Stimulated activated CD8-positive, alpha-beta memory T cell treated with anti-CD3 and anti-CD28 coated beads, Interleukin-7, amount 100 ng/mL, for 24 hours (primary cell): ENCODE measurements around the gene POLR2C.
A peak's percentile ranks its signal among the peaks of the same experiment; 100 is the strongest.
"Not testable (repeated sequence)": the region's sequence is repeated elsewhere in the genome, so short reads cannot be mapped to it uniquely, and the experiment has no call there.

Experiments
- DNase-seq: peaks from one replicate; pipeline ENCODE4 v3.0.0-alpha.2; 2020; ENCODE audit warnings: low read depth

The POLR2C gene

DNA sequence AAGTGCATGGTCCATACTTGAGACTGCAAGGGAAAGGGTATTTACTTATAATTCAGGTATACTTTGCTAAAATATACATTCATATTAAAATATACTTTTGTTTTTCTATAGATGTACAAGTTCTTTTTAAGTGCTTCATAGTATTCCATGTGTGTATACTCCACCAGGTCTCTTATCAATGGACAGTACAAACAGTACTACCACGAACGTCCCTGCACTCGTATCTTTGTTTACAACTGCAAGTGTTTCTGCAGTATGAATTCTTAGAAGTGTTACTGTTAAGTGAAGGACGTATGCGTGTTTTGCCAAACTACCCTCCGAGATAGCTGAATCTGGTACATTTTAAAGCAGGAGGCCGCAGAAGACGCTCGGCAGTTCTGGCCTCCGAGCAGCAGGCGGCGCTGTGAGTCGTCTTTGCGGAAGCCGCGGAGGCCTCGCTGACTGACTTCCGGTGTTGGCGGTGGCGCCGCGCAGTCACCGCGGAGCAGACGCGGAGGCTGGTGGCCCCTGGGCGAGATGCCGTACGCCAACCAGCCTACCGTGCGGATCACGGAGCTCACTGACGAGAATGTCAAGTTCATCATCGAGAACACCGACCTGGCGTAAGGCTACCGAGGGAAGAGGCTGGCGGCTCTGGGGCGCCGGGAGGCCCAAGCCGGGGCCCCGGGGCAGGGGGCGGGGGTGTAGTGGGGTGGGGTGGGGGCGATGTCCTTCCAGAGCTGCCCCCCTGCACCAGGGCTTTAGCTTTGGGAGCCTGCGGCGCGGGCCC lies at the start of gene POLR2C:
Gene POLR2C (plus strand): TSS at position 471 of the 769 bp plus-strand sequence. CDS start 46 bp downstream, at position 517.
- DNase-seq, result peak; percentile 88

DNA sequence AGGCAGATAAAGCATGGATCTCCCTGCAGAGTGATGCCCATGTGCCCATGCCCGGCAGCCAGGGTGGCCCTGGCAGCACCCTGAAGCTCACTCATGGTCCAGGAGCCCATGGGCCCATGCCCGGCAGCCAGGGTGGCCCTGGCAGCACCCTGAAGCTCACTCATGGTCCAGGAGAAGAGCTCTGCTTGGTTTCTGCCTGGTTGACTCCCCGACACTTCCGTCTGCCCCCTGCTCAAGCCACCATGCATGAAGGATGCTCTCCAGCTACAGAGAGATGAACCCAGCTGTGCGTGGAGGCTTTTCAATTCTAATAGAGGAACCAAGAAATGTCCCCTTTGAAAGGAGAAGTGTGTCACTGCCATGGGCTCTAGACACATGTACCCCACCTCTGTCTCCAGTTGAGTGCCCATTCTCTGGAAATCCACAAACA lies 49.2 kb upstream of the POLR2C start:
- DNase-seq, result no peak

DNA sequence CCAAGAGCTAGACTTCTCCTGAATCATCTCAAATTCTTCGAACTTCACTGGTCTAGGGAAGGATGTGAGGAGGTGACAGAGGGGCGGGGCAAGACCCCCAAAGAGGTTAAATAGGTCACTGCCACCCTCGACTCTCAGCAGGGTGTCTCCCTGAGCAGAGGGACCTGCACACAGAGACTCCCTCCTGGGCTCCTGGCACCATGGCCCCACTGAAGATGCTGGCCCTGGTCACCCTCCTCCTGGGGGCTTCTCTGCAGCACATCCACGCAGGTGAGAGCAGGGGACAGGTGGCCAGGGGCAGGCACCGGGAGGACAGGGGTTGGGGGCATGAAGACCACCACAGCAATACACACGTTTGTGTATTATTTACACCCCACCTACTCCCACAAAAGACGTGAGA lies 48.7 kb upstream of the POLR2C start:
- DNase-seq, result no peak

DNA sequence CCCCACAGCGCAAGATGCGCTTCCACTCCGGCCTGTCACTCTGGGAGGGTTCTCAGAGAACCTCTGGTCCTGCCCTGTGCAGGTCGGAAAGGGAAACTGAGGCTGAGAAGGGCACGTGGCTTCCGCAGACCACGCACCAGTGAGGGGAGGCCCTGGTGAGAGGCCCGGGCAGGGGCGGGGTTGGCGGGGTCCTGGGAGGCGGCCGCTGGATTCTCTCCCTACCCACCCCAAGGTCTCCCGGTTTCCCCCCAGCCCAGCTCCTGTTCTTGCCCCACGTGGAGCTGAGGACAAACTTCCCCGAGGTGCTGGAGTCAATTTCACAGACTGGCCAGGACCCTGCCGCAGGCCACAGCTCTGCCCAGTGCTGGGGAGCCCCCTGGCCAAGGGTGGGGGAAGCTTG lies 46.4 kb upstream of the POLR2C start:
- no peak for DNase-seq

DNA sequence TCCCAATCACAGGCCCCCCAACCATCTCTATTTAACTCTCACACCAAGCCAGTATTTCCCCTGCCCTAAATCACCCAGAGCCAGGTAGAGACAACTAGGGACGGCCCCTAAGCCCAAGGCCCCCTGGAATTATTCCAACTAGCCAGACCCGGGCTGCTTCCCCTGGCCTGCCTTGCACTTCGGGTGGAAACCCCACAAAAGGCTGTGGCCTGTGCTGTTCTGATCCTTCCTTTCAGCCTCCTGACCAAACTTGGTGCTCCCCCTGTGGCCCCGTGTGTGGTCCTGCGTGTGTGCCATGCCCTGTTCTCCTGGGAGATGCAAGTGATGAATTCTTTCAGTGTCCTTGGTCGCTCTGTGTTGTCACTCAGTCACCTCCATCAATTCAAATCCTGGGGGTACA lies 43.0 kb upstream of the POLR2C start:
- no peak for DNase-seq

DNA sequence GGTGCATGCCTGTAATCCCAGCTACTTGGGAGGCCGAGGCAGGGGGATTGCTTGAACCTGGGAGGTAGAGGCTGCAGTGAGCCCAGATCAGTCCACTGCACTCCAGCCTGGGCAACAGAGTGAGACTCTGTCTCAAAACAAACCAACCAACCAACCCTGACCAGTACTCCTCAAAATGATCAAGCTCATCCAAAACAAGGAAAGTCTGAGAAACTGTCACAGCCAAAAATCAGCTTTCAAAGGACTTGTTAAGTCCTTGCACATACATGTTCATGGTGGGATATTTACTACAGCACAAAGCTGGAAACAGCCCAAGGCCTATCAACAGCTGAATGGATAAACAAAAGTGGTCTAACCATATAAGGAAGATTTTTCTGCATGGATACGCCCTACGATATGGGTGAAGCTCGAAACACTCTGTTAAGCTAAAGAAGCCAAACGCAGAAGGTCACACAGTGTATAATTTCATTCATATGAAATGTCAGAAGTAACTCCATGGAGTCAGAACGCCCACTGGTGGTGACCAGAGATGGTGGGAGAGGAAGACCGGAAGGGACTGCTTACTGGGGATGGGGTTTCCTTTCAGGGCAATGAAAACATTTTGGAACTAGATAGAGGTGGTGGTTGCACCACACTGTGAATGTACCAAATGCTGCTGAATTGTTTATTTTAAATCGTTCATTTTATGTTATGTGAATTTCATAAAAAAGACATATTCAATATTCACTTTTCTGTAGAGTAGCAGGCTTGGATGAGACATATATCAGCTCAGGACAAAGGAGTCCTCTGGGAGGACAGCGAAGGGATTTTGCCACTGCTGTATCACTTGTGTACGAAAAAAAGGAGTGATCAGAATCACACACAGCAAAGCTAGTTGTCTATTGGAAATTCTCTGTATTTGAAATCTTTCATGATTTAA lies 40.2 kb upstream of the POLR2C start:
- no peak for DNase-seq

DNA sequence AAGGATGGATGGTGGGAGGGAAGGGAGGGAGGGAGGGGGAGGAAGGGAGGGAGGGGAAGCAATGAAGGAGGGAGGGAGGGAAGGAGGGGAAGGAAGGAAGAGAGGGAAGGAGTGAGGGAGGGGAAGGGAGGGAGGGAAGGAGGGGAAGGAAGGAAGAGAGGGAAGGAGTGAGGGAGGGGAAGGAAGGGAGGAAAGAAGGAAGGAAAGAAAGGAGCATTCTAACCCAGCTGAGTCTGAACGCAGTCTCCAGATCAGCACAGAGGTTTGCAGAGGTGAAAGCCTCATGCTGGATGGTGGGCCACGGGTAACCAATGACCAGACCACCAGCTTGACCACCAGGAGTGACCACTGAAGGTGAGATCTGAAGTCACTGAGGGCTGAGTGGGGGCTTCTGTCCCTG lies 39.3 kb upstream of the POLR2C start:
- no peak for DNase-seq

DNA sequence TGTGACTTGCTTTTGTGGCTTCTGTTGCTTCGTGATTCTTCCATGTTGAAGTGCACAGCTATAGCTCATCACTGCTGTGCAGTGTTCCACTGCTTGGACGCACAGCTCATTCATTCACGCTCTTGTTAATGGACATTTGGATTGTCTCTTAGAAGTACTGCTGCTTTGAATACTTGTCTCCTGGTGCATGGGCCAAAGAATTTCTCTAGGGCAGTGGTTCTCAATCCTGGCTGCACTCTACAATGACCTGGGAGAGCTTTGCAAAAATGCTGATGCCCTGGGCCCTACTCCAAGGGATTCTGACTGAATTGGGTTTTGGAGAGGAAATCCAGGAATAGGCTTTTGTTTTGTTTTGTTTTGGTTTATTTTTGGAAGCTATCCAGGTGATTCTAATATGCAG lies 37.9 kb upstream of the POLR2C start:
- no peak for DNase-seq

DNA sequence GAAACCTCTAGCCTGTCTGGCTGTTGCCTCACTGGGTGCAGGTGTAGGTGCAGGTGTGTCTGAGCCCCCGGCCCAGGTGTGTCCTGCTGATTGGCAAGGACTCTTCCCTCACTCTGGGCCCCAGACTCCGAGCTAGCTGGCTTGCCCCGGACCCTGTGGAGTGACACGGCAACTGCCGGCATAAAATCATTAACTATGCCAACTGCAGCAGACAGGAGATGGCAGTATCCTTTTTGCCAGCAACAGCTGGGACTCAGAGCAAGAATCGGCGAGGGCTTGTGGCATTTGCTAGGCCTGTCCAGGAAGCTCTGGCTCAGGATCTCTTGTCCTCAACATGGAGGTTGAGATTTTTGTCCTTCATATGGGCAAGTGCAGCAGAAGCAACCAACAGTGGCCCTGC lies 36.1 kb upstream of the POLR2C start:
- no peak for DNase-seq

DNA sequence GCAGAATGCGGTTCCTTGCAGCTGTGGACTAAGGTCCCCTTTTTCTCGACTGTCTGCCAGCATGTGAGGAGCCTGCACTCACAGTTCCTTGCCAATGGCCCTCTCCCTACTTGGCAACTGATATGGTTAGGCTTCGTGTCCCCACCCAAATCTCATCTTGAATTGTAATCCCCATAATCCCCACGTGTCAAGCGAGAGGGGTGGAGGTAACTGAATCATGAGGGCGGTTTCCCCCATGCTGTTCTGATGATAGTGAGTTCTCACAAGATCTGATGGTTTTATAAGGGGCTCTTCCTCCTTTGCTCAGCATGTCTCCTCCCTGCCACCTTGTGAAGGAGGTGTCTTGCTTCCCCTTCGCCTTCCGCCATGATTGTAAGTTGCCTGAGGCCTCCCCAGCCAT lies 35.2 kb upstream of the POLR2C start:
- no peak for DNase-seq

DNA sequence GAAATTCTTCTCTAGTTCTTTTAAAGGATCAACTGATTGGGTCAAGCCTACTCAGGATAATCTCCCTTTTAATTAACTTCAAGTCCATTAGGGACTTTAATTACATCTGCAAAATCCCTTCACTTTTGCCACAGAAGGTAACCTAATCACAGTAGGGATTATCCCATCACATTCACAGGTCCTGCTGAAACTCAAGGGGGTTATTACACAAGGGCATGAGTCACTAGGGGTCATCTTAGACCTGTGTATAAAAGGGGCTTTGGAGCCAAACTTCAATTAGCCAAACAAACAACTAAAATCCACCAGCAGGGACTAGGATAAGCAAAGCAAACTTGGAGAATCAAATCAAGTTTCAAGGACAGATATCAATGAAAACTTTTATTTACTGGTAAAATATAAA lies 34.7 kb upstream of the POLR2C start:
- no peak for DNase-seq

DNA sequence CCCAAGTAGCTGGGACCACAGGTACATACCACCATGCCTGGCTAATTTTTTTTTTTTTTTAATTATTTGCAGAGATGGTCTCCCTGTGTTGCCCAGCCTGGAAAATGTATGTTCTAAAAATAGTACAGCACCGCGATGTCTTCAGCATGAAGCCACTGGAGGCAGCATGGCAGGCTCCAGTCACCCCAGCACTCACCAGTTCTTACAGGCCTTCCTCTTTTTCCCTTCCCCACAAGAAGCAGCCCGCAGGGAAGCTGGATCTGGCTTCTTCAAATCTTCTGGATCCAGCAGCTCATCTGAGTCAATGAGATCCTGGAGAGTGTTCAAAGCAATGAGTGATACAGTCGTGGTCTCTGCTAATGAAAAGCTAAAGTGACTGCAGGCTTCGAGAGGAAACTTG lies 31.5 kb upstream of the POLR2C start:
- DNase-seq, result no peak

DNA sequence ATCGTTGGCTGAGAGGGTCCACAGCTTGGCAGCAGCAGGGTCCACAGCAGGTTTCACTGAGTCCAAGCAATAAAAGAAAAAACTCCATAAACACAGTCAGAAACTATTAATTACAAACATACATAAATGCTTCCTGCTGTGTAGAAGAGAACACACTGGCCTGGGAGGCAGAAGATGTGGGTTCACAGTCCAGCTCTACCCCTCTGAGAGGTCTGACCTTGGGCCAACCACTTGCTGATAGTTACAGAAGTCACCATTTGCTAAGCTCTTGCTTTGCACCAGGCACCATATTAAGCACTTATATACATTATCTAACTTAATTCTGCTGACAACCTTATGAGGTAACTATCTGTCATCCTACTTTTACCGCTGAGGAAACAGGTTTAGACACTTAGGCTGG lies 30.0 kb upstream of the POLR2C start:
- no peak for DNase-seq

DNA sequence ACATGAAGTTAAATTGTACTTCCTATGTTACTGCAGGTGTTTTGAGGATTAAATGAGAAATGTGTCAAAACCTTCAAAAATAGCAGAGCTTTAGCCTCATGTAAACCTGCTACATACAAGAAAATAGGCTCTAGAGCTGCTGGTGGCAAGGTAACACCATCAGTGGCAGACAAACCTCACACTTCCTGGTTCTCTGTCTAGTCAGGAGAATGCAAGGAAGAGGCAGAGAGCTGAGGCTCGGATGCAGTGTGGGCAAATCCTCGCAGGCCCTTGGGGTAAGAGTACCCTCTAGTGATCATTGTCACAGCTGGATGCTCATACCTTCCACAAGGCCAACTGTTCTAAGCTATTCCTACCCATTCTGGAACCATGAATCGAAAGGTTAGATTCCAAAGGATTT lies 29.5 kb upstream of the POLR2C start:
- no peak for DNase-seq

DNA sequence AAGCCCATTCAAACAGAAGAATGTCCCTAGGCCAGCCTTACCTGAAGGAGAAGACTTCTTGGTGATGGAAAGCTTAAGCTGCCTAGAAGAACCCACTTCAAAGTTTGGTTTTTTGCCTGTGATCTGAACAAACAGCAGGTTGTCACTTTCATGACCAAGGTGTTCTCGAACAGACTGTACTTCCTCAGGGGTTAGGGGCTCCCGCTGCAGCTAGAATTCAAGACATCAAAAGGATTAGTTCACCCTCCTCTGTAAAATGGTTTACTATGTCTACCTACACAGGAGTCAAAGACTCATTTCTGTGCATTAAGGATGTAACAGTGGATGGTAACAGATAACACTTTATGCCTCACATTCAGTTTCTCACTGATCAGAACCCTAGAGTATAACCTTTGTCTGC lies 28.5 kb upstream of the POLR2C start:
- no peak for DNase-seq

DNA sequence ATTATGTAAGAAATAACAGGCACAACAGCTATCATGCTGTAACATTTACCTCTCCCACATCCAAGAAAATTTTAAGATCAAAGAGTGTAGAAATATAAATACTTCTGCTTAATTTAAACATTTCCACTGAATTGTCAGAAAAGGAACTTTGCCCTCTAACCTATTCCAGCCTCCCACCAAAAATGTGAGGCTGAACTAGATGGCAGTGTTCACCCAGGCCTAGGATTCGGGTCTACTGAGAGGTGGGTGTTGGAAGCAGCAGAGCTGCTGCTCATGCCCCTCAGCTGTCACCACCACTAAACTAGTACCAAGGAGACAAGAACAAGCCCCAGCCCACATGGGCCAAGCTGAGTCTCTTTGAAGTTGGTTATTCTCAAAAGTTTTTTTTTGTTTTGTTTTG lies 26.6 kb upstream of the POLR2C start:
- no peak for DNase-seq

DNA sequence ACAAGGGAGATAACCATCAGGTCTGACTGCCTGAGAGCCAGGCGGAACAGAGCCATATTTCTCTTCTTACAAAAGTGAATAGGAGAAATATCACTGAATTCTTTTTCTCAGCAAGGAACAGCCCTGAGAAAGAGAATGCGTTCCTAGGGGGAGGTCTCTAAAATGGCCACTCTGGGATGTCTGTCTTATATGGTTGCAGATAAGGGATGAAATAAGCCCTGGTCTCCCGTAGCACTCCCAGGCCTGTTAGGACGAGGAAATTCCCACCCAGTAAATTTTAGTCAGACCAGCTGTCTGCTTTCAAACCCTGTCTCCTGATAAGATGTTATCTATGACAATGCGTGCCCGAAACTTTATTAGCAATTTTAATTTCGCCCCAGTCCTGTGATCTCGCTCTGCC lies 22.5 kb upstream of the POLR2C start:
- DNase-seq, result not testable (repeated sequence)

DNA sequence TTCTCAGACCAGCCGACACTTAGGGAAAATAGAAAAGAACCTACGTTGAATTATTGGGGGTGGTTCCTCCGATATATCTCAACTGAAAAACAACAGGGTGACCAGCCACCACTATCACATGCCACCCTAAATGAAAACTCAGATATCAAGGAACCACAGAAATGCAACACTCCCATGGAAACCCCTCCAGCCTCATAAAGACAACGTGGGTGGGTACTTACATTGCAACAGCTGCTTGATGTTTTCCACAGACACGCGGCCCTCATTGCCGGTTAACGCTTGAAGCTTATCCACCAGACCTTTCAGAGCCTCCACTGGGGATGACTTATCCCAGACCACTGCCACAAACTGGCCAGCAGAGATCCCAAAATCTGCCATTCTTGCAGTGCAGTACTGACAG lies 21.9 kb upstream of the POLR2C start:
- DNase-seq, result not testable (repeated sequence)

DNA sequence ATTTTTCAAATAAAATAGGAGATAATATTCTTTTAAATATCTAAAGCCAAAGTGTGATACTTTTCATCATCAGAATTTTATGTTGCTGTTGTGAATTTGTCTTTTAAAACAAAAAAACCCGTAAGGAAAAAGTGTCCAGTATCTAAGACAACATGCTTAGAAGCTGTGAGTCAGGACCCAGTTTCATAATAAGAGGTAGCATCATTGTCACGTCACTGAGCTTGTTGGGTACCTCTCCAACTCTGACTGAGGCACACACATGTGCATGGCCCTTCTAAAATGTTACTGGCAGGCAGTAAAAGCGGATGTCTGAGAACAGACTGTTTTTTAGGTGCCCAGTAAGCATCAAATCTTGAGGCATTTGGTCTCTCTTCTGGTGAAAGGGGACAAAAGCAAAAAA lies 17.8 kb upstream of the POLR2C start:
- no peak for DNase-seq

DNA sequence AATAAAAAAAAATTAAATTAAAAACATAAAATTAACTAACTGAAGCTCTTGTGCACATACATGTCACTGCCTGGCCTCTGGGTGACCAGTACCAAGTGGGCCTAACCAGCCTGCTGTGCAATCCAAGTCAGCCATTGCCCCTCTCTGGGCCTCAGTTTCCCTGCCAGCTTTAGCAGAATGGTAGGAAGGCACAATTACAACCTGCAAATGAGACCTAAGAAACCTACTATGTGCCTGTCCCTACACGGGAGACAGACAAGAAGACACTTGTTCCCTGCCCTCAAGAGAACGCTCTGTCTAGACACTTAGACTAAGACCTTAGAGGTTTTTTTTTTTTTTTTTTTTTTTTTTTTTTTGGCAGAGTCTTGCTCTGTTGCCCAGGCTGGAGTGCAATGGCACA lies 17.0 kb upstream of the POLR2C start:
- DNase-seq, result no peak

DNA sequence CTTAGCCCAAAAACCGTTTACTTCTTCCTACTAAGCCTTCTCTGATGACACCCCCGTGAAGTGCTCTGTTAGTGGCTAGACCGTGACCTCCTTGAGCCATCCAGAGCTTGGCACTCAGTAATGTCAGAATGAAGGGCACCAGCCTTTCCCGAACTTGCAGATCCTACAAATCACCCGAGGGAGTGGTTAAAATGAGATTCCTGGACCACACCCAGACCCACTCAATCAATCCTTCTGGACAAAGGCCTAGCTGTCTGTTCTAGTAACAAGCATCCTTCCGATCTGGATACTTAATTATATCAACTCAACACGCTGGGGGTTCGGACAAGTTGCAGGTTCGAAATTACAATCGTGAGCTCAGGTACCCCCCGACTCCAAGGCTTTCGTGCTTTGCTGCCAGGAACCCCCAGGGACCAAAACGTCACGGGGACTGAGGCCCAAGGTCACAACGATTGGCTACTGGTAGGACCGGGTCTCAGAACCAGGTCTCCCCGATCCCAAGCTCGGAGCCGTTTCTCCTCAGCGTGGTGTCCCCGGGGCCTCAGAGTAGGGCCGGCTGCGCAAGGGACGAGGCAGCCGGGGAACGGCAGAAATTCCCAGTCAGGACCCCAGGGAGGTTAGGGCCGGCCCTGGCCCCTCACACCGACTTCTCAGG lies 15.8 kb upstream of the POLR2C start:
- no peak for DNase-seq

DNA sequence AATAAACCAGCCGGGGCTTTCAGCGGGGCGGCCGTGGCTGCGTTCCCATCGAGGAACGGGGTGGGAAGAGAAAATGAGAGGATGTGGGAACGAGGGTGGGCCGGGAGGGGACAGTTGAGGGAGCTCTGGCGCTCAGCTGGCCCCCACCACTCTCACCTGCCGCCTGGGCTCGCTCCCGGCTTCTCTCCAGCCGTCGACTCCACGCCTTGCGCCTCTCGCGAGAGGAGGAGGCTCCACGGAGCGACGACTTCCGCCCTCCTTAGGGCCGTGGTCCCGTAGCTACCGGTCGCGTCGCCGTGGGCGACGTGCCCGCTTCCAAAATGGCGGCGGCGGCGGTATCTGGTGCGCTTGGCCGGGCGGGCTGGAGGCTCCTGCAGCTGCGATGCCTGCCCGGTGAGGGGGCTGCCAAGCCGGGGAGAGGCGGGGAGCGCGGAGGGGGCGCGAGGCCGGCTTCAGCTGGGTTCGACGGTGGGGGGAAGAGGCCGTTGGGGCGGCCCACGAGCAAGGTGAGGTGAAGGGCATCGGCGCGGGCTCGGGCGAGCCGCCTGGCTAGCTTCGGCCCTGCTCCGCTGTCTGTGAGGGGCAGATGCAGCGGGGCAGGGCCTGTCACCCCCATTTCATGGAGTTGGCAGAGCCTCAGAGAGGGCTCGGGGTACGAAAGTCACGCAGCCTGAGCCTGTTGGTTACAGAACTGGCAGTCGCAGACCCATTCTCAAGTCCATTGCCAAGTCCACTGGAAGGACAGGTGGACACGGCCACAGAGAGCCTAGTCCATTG lies 15.1 kb upstream of the POLR2C start, which contains the start of the genes CIAPIN1 and COQ9:
Gene CIAPIN1 (minus strand): TSS at position 200 of the 777 bp plus-strand sequence. CDS start 6,457 bp downstream, outside the sequence.
Gene COQ9 (plus strand): TSS at position 294 of the 777 bp plus-strand sequence. CDS start 27 bp downstream, at position 321.
- peak; percentile 80 for DNase-seq
